Nephron progenitor cell (in vitro differentiated cells): ENCODE data around the gene NDUFS6.

Source experiments
- DNase-seq: peaks from one replicate; pipeline ENCODE4 v3.0.0; 2021
- H3K27ac Mint-ChIP-seq: 2 replicates; pipeline ENCODE4 v1.8.0; 2021; ENCODE audit warnings: mild to moderate bottlenecking, moderate library complexity, mixed read lengths
- H3K27me3 Mint-ChIP-seq: 2 replicates; pipeline ENCODE4 v1.8.0; 2021; ENCODE audit warnings: mild to moderate bottlenecking, low read depth, mixed read lengths; ENCODE audit not compliant: poor library complexity
- H3K36me3 Mint-ChIP-seq: 2 replicates; pipeline ENCODE4 v1.8.0; 2021; ENCODE audit warnings: low read depth, mixed read lengths
- H3K4me1 Mint-ChIP-seq: 2 replicates; pipeline ENCODE4 v1.8.0; 2021; ENCODE audit warnings: mixed read lengths
- H3K4me3 Mint-ChIP-seq: 2 replicates; pipeline ENCODE4 v1.8.0; 2021; ENCODE audit warnings: mild to moderate bottlenecking, moderate library complexity, mixed read lengths
- H3K9me3 Mint-ChIP-seq: 2 replicates; pipeline ENCODE4 v1.8.0; 2021; ENCODE audit warnings: mild to moderate bottlenecking, moderate library complexity, mixed read lengths
- TF ChIP-seq, protein P1 (sequence below): fragments of 200-600 bp; sonication (generic); IDR thresholded peaks from 2 replicates; pipeline ENCODE4 v1.5.0; 2021; ENCODE audit warnings: antibody characterized with exemption

The NDUFS6 gene

DNA sequence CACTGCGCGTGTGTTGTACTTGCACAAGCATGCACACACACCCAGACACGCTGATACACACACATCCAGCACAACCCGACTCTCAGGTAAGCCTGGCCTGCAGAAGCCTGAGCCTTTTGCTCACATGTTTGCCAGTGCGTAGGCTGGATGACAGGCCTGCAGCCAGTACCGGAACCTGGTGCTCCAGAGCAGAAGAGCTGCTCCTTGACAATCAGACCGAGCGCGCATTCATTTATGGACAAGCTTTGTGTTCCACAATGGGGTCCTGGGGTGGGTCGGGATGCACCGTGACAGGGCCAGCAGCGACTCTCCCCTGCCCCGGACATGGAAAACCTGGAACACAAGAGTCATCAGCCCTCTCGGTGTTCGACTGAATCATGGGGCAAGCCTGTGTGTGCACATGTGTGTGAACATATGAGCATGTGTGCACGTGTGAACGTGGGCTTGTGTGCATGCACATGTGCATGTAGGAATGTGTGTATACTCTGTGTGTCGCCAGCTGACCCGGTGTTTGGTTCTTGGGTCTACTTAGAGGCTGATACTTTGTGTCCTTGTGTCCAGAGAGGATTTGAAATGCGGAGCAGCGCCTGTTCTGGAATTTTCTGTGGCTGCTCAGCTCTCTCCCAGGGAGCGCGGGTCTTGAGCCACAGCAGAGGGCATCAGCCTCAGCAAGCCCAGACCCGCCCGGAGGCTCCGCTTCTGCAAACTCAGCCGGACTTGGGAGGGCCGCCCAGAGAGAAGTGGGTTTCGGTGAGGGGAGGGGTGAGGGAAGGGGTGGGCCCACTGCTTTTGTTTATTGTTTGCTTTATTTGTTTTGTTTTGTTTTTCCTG, 49.3 kb downstream of the NDUFS6 start:
- no peak for DNase-seq
- H3K27me3 Mint-ChIP-seq, result peaks cover 80% of the 10 kb centered on the region
- peak overlapping the region; percentile 74 for H3K4me3 Mint-ChIP-seq
- H3K27ac Mint-ChIP-seq, result no peak overlapping the region
- H3K4me1 Mint-ChIP-seq, result peaks cover 47% of the 10 kb centered on the region
- TF ChIP-seq, protein P1, sequence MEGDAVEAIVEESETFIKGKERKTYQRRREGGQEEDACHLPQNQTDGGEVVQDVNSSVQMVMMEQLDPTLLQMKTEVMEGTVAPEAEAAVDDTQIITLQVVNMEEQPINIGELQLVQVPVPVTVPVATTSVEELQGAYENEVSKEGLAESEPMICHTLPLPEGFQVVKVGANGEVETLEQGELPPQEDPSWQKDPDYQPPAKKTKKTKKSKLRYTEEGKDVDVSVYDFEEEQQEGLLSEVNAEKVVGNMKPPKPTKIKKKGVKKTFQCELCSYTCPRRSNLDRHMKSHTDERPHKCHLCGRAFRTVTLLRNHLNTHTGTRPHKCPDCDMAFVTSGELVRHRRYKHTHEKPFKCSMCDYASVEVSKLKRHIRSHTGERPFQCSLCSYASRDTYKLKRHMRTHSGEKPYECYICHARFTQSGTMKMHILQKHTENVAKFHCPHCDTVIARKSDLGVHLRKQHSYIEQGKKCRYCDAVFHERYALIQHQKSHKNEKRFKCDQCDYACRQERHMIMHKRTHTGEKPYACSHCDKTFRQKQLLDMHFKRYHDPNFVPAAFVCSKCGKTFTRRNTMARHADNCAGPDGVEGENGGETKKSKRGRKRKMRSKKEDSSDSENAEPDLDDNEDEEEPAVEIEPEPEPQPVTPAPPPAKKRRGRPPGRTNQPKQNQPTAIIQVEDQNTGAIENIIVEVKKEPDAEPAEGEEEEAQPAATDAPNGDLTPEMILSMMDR, result no peak
- no peaks in the 10 kb centered on the region for H3K36me3 Mint-ChIP-seq
- H3K9me3 Mint-ChIP-seq, result no peaks in the 10 kb centered on the region

DNA sequence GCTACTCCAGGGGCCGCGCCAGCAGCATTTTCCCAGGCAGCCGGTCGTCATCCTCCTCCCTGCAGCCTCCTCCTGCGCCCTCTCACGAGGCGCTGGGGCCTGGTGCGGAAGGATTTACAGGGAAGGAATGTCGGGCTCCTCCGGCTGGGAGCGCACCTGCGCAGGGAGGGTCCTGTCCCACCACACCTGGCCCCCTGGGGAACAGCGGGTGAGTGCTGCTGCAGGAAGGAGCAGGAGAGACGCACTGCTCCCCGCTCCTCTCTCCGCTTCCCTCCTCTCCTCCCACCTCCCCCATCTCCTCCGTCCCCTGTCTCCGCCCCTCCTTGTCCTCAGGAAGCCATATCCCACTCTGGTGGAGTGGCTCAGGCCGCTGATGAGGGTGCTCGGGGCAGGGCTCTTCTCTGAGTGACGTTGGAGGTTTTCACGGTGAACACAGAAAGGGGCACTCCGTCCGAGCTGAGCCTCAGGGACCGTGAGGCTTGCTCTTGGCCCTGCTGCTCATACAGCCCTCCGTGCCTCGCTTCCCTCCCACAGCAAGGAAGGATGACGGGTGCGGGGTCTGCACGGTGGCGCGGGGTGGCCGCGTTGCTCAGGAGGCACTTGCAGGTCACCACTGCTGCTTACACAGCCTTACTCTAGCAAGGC, 50.2 kb downstream of the NDUFS6 start:
- DNase-seq, result peak; percentile 38
- Mint-ChIP-seq H3K36me3 (no peaks in the 10 kb centered on the region), H3K27ac (no peak overlapping the region), H3K9me3 (no peaks in the 10 kb centered on the region), H3K4me1 (peaks cover 54% of the 10 kb centered on the region), H3K4me3 (peak overlapping the region; percentile 74), H3K27me3 (peaks cover 83% of the 10 kb centered on the region)
- TF ChIP-seq, protein P1, result no peak

DNA sequence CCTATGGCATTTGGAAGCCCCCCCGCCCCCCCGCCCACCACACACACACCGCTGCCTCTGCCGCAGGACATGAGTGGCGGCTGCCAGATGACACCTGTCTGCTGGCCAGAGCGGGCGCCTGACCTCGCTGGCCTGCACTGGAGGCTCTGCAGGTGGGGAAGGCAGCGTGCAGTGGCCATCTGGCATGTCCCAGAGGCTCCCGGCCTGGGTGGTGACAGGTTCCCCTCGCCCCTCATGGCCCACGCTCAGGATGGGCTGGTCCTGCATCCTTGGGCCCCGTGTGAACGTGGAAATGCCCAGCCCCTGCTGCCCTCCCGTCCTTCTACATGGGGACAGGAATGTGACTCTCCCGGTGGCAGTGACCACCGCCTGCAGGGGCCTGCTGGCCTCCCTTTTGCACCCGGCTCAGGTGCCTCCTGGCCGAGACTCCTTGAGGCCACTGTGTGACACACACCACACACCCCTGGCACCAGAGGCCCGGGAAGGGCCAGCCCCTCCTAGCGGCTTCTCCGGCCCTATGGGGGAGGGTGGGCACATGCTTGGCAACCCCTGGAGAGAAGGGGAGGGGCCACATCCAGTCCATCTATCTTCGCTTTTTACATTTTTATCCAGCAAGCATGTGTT, 51.2 kb downstream of the NDUFS6 start:
- no peak overlapping the region for H3K27ac Mint-ChIP-seq
- TF ChIP-seq, protein P1, result no peak
- peaks cover 73% of the 10 kb centered on the region for H3K27me3 Mint-ChIP-seq
- no peaks in the 10 kb centered on the region for H3K9me3 Mint-ChIP-seq
- no peak overlapping the region for H3K4me3 Mint-ChIP-seq
- H3K36me3 Mint-ChIP-seq, result no peaks in the 10 kb centered on the region
- DNase-seq, result no peak
- H3K4me1 Mint-ChIP-seq, result peaks cover 46% of the 10 kb centered on the region

DNA sequence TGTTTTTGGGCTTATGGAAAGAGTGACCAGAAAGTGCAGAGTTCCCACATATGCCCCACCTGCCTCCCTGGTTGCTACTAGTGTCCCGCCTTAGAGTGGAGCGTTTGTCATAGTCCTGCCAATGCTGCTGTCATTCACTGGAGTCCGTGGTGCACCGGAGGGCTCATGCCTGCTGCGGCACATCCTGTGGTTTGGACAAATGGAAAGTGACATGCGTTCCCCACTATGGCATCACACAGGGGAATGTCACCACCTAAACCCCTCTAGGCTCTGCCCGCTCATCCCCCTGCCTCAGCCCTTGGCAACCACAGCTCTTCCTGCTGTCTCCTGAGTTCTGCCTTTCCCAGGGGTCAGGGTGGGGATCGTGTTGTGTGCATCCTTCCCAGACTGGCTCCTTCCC, 52.3 kb downstream of the NDUFS6 start:
- no peaks in the 10 kb centered on the region for H3K9me3 Mint-ChIP-seq
- H3K27me3 Mint-ChIP-seq, result peaks cover 62% of the 10 kb centered on the region
- DNase-seq, result no peak
- no peak overlapping the region for H3K27ac Mint-ChIP-seq
- no peaks in the 10 kb centered on the region for H3K36me3 Mint-ChIP-seq
- H3K4me1 Mint-ChIP-seq, result peaks cover 45% of the 10 kb centered on the region
- TF ChIP-seq, protein P1, result no peak
- H3K4me3 Mint-ChIP-seq, result no peak overlapping the region

DNA sequence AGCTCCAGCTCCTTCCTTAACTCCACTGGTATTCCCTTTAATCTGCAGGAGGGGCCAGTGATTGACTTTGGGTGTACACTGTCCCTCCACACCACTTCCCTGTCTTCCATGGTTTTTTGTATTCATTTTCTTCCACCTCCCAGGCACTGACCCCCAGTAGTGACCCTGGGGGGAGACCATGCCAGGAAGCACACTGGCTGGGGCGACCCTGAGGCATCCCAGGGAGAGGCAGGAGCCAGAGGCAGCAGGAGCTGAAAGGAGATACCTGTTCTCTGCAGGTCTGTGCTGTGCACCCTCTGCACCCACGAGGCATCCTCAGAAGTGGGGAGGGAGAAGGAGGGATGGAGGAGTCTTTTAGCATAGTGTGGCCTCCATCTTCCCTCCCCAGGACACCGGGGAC, 53.9 kb downstream of the NDUFS6 start:
- TF ChIP-seq, protein P1, result no peak
- Mint-ChIP-seq H3K4me1 (peaks cover 39% of the 10 kb centered on the region), H3K27ac (no peak overlapping the region), H3K36me3 (no peaks in the 10 kb centered on the region), H3K9me3 (no peaks in the 10 kb centered on the region), H3K27me3 (peaks cover 53% of the 10 kb centered on the region), H3K4me3 (no peak overlapping the region)
- DNase-seq, result no peak
